ENCODE data around the gene FUBP3.
"Not testable (repeated sequence)": the region's sequence is repeated elsewhere in the genome, so short reads cannot be mapped to it uniquely, and the experiment has no call there.

FUBP3 gene

DNA sequence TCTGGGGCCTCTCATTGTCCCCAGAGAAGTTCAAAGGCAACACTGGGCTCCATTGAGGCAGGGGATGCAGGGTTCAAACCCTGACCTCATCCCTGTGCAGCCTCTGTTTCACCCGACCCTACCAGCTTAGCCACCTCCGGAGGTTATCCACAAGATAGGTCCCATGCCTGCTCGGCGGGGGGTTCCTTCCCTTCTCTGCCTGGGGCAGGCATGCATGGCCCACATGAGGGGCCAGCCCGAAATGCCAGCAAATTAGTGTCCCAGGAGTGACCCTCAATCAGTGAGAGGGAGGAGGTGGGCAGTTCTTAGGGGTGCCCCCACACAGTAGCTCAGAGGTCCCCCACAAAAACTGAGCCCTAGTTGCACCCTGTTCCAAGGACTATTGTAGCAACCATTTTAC is 24.8 kb upstream of the FUBP3 start:
- Histone ChIP-seq H3K4me3 (ENCODE audit: low read depth, low read length) (no peak overlapping the region), H3K27me3 (no peaks in the 10 kb centered on the region), H3K4me1 (no peaks in the 10 kb centered on the region), H3K9me3 (no peaks in the 10 kb centered on the region), H3K36me3 (no peaks in the 10 kb centered on the region)
- no peak for DNase-seq
- TF ChIP-seq CTCF (IDR thresholded peaks at IDR 0.05; ENCODE audit: low read depth, low read length): no peak

DNA sequence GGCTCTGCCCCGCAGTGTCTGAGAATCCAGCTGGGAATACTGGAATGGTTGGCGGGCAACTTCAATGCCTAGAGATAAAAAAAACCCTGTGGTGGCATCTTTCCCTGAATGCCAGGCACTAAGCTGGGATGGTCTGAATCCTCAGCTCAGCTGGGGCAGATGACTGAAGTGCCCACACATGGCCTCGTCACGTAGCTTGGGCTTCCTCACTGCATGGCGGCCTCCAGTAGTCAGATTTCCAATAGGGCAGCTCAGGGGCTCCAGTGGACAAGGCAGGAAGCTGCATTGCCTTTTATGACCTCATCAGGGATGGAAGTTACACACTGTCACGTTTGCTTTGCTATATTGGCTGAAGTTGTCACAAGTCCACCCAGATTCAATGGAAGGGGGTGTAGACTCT is 24.3 kb upstream of the FUBP3 start:
- H3K36me3 ChIP-seq: no peaks in the 10 kb centered on the region
- no peaks in the 10 kb centered on the region for H3K4me1 ChIP-seq
- DNase-seq: no peak
- no peaks in the 10 kb centered on the region for H3K27me3 ChIP-seq
- H3K4me3 ChIP-seq (ENCODE audit: low read depth, low read length): no peak overlapping the region
- H3K9me3 ChIP-seq: no peaks in the 10 kb centered on the region
- no peak for TF ChIP-seq CTCF (IDR thresholded peaks at IDR 0.05; ENCODE audit: low read depth, low read length)

DNA sequence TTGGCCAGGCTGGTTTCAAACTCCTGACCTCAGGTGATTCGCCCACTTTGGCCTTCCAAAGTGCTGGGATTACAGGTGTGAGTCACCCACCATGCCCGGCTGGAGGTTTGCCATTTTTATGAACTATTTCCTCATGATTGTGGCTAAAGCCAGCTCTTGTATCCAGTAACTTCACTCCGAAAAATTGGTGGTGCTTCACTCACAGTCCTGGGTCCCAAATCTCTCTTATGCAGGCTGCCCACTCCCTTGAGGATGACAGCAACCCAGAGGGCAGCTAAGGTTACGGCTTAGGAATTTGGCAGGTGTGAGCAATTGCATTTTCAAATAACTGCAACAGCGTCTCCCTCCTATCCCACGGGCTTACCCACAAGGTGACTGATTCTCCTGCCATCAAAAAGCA is 23.4 kb upstream of the FUBP3 start:
- H3K4me3 ChIP-seq (ENCODE audit: low read depth, low read length): no peak overlapping the region
- no peak for DNase-seq
- no peak for TF ChIP-seq CTCF (IDR thresholded peaks at IDR 0.05; ENCODE audit: low read depth, low read length)
- H3K9me3 ChIP-seq: no peaks in the 10 kb centered on the region
- no peaks in the 10 kb centered on the region for H3K27me3 ChIP-seq
- H3K4me1 ChIP-seq: no peaks in the 10 kb centered on the region
- H3K36me3 ChIP-seq: no peaks in the 10 kb centered on the region

DNA sequence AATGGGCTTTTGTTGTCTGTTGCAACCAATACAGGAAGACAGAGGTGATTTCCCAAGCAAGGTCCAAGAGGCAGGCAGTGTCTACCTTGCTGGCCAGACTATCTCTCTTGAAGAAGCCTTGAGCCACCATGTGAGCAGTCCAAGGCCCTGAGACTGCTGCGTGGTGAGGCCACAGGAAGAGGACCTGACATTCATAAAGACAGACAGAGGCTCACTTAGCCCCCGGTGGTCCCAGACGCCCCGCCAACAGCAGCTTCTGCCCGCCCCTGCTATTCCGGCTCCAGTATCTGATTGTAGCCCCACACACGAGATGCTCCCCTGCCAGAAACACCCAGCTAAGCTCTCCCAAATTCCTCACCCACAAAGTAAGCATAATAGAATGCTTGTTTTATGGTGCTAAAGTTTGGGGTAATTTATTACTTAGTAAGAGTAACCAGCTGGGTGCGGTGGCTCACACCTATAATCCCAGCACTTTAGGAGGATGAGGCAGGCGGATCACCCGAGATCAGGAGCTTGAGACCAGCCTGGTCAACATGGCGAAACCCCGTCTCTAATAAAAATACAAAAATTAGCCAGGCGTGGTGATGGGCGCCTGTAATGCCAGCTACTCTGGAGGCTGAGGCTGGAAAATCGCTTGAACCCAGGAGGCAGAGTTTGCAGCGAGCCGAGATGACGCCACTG is 22.8 kb upstream of the FUBP3 start:
- H3K27me3 ChIP-seq: no peaks in the 10 kb centered on the region
- no peaks in the 10 kb centered on the region for H3K4me1 ChIP-seq
- TF ChIP-seq CTCF (IDR thresholded peaks at IDR 0.05; ENCODE audit: low read depth, low read length): no peak

GRCh38 chr9:130557077-130557468 is 22.3 kb upstream of the FUBP3 start:
- Histone ChIP-seq H3K4me1 (no peaks in the 10 kb centered on the region), H3K27me3 (no peaks in the 10 kb centered on the region), H3K9me3 (no peaks in the 10 kb centered on the region), H3K36me3 (no peaks in the 10 kb centered on the region), H3K4me3 (ENCODE audit: low read depth, low read length) (no peak overlapping the region)
- TF ChIP-seq CTCF (IDR thresholded peaks at IDR 0.05; ENCODE audit: low read depth, low read length): no peak
- DNase-seq: no peak

More for the DNA sequence above, 22.8 kb upstream of the FUBP3 start:
- no peaks in the 10 kb centered on the region for H3K36me3 ChIP-seq
- no peaks in the 10 kb centered on the region for H3K9me3 ChIP-seq
- DNase-seq: no peak
- H3K4me3 ChIP-seq (ENCODE audit: low read depth, low read length): no peak overlapping the region

- H3K27me3 ChIP-seq: no peaks in the 10 kb centered on the region
- TF ChIP-seq CTCF (IDR thresholded peaks at IDR 0.05; ENCODE audit: low read depth, low read length): no peak
- H3K36me3 ChIP-seq: no peaks in the 10 kb centered on the region
- no peak overlapping the region for H3K4me3 ChIP-seq (ENCODE audit: low read depth, low read length)
- no peaks in the 10 kb centered on the region for H3K9me3 ChIP-seq
- no peak for DNase-seq
- no peaks in the 10 kb centered on the region for H3K4me1 ChIP-seq
Measured at GRCh38 chr9:130561056-130561455, 18.3 kb upstream of the FUBP3 start.

- not testable (repeated sequence) for H3K4me3 ChIP-seq (ENCODE audit: low read depth, low read length); H3K27me3 ChIP-seq; DNase-seq; H3K4me1 ChIP-seq; H3K9me3 ChIP-seq; H3K36me3 ChIP-seq
Measured at GRCh38 chr9:130562525-130562924, 16.9 kb upstream of the FUBP3 start.

All from BE2C (cell line).